Limb (tissue), 2 donors: ENCODE measurements around the gene CFAP141.
"Not testable (repeated sequence)": the region's sequence is repeated elsewhere in the genome, so short reads cannot be mapped to it uniquely, and the experiment has no call there.

Experiments used
- DNase-seq, 2 donors: peaks; one replicate each; pipeline ENCODE4 v3.0.0-alpha.2; 2016; ENCODE audit errors: extremely low spot score in 2 of 2

Gene CFAP141

DNA sequence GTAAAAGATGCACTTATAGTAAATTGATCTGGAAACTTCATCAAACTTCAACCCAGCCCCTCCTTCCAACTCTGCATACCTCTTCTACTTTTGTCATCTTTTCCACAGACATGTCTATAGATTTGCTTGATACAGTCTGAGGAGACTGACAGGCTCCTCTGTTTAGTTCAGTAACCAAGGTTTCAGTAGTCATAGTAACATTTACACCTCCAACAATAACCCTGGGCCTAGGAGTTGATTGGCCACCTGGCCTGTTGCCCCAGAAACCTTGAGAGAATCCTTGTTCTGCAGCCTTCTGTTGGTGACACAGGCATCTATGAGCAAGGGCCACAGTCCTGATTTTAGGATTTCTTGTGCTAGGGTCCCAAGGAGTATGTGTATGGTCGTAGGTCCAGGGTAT is at the start of gene CFAP141:
Gene CFAP141, minus strand, starts transcription at position 138 of the 400 bp plus-strand sequence. Its CDS starts 26 bp downstream, at position 112.
- no peak for DNase-seq

DNA sequence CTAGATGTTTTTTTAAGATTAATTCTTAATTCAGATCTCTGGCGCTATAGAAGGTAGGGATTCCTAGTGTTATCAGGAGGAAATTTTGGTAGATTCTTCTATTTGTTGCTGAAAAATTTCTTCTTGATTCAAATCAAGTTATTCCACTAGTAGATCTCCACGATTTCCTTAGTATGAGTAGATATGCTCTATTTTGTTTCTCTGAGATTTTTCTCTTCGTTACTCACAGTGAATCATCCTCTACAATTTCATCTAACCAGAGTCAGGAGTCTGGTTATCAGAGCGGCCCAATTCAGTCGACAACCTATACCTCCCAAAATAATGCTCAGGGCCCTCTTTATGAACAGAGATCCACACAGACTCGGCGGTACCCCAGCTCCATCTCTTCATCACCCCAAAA is 47.5 kb upstream of the CFAP141 start:
- DNase-seq, result no peak

DNA sequence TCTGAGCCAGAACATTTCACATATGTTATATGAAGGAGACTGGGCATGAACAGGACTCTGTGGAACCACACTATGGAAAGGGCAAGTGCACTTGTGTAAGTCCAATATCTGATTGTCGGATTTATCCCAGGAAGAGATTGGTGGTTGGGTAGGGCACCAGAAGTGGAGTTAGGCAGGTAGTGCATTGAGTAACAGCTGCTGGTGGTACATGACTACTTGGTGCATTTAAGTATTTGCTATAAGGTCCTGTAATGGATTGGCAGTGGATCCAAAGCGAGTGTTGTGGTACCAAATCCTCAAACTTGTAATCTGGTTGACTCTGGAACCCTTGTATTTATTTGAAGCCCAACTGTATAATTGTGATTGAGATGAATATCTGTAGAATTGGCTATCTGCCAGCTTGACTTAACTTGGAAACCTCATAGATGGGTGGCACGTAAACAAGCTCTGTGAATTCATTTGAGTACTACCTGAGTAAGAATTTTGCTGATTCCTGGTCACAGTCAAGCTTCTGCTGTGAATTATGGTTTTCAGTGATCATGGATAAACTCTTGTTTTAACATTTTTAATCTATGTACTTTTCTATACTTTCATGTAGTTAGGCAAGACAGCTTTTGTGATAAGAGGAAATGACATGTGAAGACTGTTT is 35.7 kb upstream of the CFAP141 start:
- DNase-seq, result no peak

DNA sequence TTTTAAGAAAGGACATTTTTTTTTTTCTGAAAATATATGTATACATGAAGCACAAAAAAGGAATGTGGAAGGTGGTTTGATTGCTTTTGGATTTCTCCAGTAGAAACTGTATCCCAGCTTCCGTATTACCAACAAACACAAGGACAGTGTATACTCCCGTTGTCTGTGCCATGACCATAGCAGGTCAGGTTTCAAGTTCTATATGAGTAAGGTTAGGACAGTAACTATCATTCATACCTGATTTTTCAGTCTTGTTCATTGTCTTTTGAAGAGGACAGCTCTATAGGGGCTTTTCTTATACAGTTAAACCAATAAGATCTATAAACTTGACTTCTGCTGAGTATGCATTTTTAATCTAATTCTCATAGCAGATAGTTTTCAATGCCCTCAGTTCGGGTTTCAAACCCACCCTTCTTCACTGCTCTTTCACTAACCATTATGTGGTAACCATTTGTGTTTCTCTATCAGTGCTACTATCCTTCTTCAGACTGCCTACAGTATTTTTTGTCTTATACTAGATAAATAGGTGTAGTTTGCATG is 34.2 kb upstream of the CFAP141 start:
- DNase-seq, result no peak

DNA sequence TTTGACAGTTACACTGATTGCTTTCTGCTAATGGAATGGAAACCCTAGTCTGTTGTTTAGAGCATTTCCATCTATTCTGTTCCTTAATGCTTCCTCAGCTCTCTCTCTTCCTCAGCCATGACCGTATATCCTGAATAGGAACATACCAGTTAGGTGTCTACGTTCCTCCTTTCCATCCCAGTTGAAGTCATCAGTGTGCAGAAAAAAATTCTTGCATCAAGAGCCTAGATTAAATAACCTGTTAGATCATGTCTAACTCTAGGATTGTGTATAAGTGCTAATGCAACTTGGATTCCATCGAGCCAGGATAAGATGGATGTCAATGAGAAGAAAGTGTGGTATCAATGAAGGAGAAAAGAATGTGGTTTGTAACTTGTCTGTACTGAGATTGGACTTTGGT is 33.4 kb upstream of the CFAP141 start:
- no peak for DNase-seq

DNA sequence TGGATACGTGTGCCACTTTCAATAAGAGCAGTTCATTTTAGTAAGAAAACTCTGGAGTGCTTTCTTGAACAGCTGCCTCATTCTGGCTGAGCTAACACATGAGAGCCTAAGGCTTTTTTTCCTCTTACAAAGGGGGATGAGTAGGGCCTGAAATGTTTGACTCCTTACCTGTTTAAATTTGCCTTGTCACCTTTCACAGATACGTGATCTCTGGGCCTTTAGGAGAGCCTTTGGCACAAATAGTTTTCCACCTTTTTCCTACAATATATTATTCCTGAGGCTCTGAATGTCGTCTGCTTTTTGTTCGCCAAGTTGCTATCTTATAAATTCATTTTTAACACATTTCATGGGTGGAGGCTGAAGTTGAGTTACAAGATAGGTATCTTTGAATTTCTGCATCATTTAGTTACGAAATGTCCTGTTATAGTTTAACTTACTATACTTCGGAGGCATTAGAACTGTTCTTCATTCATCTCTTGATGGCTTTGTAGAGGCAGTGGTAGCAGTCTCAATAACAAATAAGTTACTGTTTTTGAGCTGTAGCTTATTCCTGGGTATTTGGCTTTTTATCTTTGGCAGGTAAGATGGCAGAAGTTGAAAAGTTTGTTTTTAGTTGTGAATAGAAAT is 31.9 kb upstream of the CFAP141 start:
- no peak for DNase-seq

DNA sequence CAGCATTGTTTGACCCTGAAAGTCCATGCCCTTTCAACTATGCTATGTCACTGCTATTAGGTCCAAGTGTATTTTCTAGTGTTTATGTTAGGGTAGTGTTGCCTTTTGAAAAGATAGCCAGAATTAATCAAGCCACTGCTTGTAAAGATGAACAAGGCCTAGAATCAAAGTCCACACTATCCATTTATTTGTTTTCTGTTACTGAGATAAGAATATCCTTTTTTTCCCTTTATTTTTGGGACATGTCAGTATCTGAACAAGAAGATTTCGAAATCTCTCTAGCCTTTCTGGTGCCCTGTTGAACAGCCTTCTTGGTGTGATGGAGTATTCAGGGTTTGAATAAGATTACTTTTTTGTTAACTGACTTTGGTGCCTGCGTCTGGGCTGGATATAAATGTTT is 31.3 kb upstream of the CFAP141 start:
- DNase-seq, result no peak

DNA sequence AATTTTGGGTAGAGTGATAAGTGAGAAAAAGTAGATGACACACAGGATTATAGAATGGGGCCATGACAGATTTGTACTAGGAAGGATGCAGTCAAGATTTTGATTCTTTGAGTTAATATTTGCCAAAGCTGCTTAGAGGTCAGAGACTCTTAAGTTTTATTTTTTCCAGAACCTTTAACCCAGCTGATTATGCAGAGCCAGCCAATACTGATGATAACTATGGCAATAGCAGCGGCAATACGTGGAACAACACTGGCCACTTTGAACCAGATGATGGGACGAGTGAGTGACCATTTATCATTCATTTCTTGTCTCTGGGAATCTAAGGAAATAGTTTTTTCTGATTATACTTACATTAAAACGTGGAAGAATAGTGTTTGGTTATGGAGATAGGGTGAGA is 30.7 kb upstream of the CFAP141 start:
- DNase-seq, result no peak

DNA sequence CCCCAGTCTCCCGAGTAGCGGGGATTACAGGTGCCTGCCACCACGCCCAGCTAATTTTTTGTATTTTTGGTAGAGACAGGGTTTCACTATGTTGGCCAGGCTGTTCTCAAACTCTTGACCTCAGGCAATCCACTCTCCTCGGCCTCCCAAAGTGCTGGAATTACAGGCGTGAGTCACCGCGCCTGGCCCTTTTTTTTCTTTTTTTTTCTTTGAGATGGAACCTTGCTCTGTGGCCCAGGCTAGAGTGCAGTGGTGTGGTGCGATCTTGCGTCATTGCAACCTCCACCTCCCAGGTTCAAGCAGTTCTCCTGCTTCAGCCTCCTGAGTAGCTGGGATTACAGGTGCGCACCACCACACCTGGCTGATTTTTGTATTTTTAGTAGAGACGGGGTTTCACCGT is 27.0 kb upstream of the CFAP141 start:
- not testable (repeated sequence) for DNase-seq

DNA sequence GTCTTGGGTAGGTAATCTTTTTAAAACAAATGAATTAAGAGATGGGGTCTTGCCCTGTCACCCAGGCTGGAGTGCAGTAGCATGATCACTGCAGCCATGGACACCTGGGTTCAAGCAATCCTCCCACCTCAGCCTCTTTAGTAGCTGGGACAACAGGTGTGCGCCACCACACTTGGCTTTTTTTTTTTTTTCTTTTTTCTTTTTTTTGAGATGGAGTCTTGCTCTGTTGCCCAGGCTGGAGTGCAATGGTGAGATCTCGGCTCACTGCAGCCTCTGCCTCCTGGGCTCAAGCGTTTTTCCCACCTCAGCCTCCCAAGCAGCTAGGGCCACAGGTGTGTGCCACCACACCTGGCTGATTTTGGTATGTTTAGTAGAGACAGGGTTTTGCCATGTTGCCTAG is 25.0 kb upstream of the CFAP141 start:
- not testable (repeated sequence) for DNase-seq

DNA sequence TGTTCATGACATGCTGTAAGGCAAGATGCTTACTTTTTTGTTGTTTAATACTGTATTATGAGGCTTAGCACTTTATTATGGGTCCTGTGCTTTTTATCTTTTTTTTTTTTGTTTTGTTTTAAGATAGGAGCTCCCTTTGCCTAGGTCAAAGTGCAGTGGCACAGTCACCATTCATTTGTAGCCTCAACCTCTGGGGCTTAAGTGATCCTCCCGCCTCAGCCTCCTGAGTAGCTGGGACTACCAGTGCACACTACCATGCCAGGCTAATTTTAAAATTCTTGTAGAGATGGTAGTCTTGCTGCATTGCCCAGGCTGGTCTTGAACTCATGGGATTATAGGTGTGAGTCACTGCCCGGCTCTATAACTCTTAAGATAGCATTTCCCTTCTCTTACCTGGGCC is 19.2 kb upstream of the CFAP141 start:
- DNase-seq, result no peak

DNA sequence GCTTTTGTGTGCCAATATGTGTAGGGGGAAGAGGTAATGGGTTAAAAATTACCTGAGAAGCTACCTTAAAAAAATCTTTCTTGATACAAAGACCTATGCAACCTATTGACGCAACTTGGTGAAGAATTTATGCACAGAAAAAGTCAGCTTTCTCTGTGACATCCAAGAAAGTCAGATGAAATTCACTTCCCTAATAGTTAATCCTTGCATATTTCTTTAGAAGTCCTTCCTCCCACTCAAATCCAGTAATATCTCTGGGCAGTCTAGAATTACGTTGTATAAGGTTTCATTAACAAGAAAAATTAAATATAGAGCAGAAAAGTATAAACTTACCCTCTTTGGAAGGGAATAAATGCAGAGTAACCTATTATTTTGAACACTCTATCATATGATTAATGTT is 17.5 kb upstream of the CFAP141 start:
- DNase-seq, result no peak

DNA sequence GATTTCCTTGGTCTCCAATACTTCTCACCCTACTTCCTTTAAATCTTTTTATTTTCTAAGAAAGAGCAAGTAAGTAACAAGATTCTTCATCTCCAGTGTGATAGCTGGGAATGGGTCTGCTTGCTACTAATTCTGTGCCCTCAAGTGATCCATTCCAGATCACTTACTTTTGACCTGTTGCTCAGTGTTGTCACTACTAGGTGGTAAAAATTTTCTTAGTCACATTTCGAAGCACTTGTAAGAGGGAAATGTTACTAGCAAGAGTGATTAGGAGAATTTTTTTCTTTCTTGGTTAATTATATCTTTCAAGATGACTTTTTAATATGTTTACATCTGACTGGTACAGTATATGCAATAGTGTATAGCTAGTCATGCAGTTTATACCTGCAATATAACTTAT is 16.8 kb upstream of the CFAP141 start:
- no peak for DNase-seq

DNA sequence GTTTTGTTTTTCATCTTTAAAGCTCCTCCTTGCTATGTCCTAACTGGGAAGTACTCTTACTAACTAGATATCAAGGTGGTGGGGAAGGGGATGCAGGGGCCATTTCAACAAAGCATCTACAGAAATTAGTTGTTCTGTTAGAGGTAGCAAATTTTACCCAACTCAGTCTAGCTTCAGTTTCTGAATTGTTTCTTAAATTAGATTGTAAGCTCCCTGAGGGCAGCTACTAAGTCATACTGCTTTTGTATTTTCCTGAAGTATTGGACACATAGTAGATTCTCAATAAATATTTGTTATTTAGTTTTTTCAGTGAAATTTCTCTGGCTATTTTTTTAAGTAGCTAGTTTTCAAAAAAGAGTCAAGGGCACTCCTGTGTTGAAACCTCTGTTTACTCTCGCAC is 16.4 kb upstream of the CFAP141 start:
- DNase-seq, result no peak

DNA sequence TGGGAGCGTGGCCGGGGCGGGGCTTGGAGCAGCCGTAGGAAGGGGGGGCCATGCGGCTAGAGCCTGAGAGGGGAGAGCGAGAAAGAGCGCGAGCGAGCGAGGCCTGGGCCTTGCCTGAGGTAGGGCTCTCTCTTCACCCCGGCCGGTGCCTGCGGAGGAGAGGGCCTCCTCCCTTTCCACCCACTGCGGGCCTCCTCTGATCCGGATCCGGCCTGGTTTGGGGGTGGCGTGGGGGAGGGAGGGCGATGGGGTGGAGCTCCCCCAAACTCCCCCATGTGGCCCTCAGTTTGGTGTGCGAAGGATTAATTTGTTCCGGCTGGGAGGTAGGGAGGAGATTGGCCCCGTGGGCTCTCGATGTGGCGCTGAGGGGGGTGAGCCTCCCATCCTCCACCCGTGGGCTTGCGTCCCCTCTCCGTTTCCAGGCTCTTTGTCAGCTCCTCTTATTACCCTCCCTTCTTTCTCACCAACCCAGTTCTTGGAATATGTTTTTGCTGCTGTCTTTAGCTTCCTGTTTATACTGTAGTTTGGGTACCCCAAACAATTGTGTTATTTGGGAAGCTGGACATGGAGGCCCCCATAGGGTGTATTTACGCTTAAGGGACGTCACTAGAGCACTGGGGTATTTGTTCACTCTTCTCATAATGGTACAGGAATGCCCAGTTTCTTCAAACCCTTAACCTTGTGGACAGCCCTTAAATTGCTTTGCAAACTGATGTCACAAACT is 15.3 kb upstream of the CFAP141 start:
- peak; percentile 36 to 82 for DNase-seq

DNA sequence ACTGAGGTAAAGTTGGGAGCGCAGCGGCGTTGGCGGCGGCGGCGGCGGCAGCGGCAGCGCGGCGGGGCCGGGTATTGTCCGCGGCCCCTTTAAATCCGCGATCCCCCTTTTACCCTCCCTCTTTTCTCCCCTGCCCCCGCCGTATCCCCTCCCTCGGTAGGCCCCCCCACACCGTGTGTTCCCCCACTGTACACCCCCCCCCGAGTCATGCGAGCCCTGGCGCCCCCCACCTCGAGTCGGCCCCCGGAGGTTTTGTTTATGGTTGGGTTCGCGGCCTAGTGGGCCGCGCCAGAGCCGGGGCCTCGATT is 14.8 kb upstream of the CFAP141 start:
- no peak for DNase-seq

DNA sequence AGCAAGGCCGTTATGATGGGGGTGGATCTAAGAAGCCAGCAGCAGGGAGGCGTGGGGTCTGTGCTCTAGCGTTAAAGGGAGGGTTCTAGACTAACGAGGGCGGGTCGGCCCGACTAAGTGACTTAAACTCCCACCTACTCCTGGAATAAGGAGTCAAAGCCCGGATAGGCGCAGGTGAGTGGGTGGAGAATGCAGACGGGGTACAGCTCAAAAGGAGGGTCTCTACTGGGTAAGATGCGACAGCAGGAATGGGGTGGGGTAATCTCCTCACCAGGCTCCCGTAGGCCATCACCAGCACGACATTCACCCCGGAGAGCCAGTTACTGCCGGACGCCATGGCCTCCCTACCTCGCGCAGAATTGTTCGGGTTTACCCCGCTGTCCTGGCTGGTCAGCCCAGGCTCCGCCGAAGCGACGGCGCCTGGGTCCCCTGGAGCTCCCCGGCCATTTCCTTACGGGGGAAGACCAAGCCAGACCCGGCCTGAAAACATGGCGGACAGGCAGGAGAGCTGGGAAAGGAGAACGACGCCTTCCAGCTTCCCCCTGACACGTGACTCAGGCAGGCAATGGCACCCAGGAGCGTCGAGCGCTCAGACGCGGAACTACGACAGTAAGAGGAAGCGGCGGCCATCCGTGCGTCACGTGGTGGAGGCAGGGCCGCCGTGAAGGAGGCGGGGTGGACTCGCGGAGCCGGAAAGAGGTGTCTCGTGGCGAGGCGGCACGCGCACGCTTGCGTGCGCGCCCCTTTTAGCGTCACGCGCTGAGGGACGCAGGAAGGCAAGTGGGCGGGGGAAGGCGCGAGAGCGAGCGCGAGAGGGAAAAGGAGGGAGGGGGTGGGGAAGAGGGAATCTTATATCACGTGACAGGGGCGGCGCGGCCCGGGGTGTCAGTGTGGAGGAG is 14.2 kb upstream of the CFAP141 start, which contains the start of gene UBAP2L:
Gene UBAP2L, plus strand, starts transcription at position 885 of the 899 bp plus-strand sequence. CDS start 4,169 bp downstream, outside the sequence.
- DNase-seq, result peak; percentile 99

DNA sequence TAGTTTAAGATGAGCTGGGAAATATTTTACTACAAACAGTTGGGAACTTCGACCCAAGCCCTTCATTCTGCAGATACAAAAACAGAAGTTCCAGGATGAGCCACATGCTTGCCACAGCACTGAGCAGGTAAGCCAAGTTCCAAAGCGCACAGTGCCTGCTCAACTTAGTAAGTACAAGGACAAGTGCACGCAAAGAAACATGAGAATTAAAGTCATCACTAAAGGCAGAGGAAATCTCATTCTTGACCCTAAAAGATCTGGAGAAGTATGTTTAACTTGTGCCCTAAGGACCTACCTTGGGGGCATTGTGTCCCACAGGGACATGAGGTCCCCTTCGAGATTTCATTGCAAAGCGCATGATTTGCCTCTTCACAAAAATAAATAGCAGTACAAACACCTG is 13.4 kb upstream of the CFAP141 start:
- peak in 1 of 2 donors; percentile 25 for DNase-seq

DNA sequence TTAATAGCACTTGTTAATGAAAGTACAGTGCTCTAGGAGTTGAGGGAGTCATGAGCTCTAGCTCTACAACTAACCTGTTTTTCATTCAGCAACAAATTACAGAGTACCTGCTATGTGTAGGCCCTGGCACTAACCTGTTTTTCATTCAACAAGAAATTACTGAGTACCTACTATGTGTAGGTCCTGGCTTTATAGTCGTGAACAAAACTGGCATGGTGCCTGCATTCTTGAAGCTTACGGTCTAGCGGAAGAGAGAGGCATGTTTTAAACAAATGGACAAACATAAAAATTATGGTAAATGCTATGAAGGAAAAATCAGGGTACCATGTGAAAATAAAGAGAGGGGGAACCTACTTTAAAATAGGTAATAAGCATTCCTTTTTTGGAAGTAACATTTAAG is 12.4 kb upstream of the CFAP141 start:
- no peak for DNase-seq

DNA sequence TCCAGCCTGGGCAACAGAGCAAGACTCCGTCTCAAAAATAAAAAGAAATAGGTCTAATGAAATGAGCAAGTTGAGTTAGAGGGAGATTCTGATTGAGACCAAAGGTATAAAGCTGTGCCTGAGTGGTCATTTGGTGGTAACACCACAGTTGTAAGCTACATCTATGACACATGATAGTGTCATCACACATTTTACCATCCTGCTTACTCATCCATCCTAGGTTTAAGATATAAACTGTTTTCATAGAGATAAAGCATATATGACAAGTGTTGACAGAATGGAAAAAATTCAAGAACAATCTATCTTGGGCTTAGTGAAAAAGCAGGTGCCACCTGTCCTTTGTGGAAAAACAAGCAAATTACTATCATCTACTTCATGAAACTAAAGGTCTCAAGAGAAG is 7.1 kb upstream of the CFAP141 start:
- DNase-seq, result no peak

DNA sequence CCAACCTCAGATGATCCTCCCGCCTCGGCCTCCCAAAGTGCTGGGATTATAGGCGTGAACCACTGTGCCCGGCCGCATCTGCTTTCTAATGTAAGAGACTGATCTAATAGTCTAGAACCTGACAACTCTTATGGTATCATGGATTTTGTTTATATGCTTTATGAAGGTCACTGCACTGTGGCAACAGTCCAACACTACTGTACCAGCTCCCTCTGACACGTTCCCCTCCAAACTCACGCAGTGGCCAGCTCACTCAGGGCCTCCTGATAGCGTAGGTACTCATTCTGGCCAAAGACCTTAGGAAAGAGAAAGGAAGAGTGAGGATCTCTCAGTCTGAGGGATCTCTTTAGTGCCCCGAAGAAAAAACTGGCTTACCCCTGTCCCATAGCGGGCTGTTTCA is 6.0 kb upstream of the CFAP141 start:
- DNase-seq, result no peak
